Amniotic epithelial cell (primary cell): ENCODE data around the gene CRB2.

Experiments
- DNase-seq: peaks from one replicate; pipeline ENCODE4 v3.0.0-alpha.2; 2010; ENCODE audit warnings: low read depth

CRB2 gene

GRCh38 chr9:123421801-123422455, 65.9 kb downstream of the CRB2 start:
- DNase-seq, result no peak

- no peak for DNase-seq
Measured at GRCh38 chr9:123422635-123423310, 66.8 kb downstream of the CRB2 start.

GRCh38 chr9:123423311-123423640, 67.3 kb downstream of the CRB2 start:
- no peak for DNase-seq

GRCh38 chr9:123424131-123424530, 68.1 kb downstream of the CRB2 start:
- no peak for DNase-seq

- DNase-seq, result no peak
Measured at GRCh38 chr9:123424552-123425225, 68.7 kb downstream of the CRB2 start.

- DNase-seq, result no peak
Measured at GRCh38 chr9:123425261-123425821, 69.3 kb downstream of the CRB2 start.

- no peak for DNase-seq
Measured at GRCh38 chr9:123425836-123426365, 69.9 kb downstream of the CRB2 start.

GRCh38 chr9:123426406-123426805, 70.4 kb downstream of the CRB2 start:
- no peak for DNase-seq
